Kasumi-1 (cell line): ENCODE measurements around the gene MRPL23.

ENCODE experiments used
- DNase-seq, 2 experiments: peaks; one replicate each; lab custom pipeline; 2025; lab: John Stamatoyannopoulos, UW

MRPL23 gene

GRCh38 chr11:1953489-1954266 is 6.5 kb downstream of the MRPL23 start:
- DNase-seq, result no peak

- no peak for DNase-seq
Observed at GRCh38 chr11:1958367-1958766, 11.2 kb downstream of the MRPL23 start.

GRCh38 chr11:1959786-1960185 is 12.7 kb downstream of the MRPL23 start:
- no peak for DNase-seq

GRCh38 chr11:1963864-1964263 is 16.7 kb downstream of the MRPL23 start:
- no peak for DNase-seq

- DNase-seq, result no peak
Observed at GRCh38 chr11:1964348-1964747, 17.2 kb downstream of the MRPL23 start.

GRCh38 chr11:1964955-1965354 is 17.8 kb downstream of the MRPL23 start:
- no peak for DNase-seq

- DNase-seq, result no peak
Observed at GRCh38 chr11:1966531-1966930, 19.4 kb downstream of the MRPL23 start.

GRCh38 chr11:1967641-1968225 is 20.6 kb downstream of the MRPL23 start:
- DNase-seq, result no peak

- no peak for DNase-seq
Observed at GRCh38 chr11:1968454-1969002, 21.4 kb downstream of the MRPL23 start.

GRCh38 chr11:1969035-1969434 is 21.9 kb downstream of the MRPL23 start:
- DNase-seq, result no peak

- no peak for DNase-seq
Observed at GRCh38 chr11:1969776-1970175, 22.6 kb downstream of the MRPL23 start.

- DNase-seq, result no peak
Observed at GRCh38 chr11:1970956-1971355, 23.8 kb downstream of the MRPL23 start.

- DNase-seq, result no peak
Observed at GRCh38 chr11:1975185-1975584, 28.1 kb downstream of the MRPL23 start.

GRCh38 chr11:1978720-1979473 is 31.8 kb downstream of the MRPL23 start:
- DNase-seq, result no peak

GRCh38 chr11:1979607-1980006 is 32.5 kb downstream of the MRPL23 start:
- no peak for DNase-seq

GRCh38 chr11:1982873-1983600 is 35.9 kb downstream of the MRPL23 start:
- DNase-seq, result no peak

- no peak for DNase-seq
Observed at GRCh38 chr11:1983601-1983961, 36.4 kb downstream of the MRPL23 start.

- DNase-seq, result no peak
Observed at GRCh38 chr11:1987024-1987423, 39.9 kb downstream of the MRPL23 start.

GRCh38 chr11:1988174-1988573 is 41.0 kb downstream of the MRPL23 start:
- no peak for DNase-seq

GRCh38 chr11:1988667-1989317 is 41.7 kb downstream of the MRPL23 start:
- no peak for DNase-seq

GRCh38 chr11:1989953-1990352 is 42.8 kb downstream of the MRPL23 start:
- DNase-seq, result no peak
